Prostate gland (tissue), 2 donors: ENCODE data around the gene IRS1.

Experiments used
- CTCF ChIP-seq, 4 experiments: fragments of 200-600 bp in 2 of 4; fragments of 450-650 bp in 2 of 4; sonication (generic) in 2 of 4; IDR thresholded peaks; 1 replicate in 3 of 4; 2 replicates in 1 of 4; pipeline ENCODE4 v1.5.1; 2016 to 2019; ENCODE audit warnings: antibody characterized with exemption in 4 of 4, mild to moderate bottlenecking in 2 of 4, moderate library complexity in 2 of 4
- POLR2A ChIP-seq: fragments of 450-650 bp; IDR thresholded peaks from one replicate; pipeline ENCODE4 v1.6.1; 2016; ENCODE audit warnings: antibody characterized with exemption, mild to moderate bottlenecking

- TF ChIP-seq CTCF (IDR thresholded peaks at IDR 0.05) = no peak
- TF ChIP-seq POLR2A = no peak
Measured at GRCh38 chr2:226687641-226688253, 111.9 kb downstream of the IRS1 start.
